Fibroblast of skin of abdomen (primary cell): Measurements from ENCODE around the gene NELL1.
"Not testable (repeated sequence)": the region's sequence is repeated elsewhere in the genome, so short reads cannot be mapped to it uniquely, and the experiment has no call there.

Experiments used
- DNase-seq: peaks from one replicate; pipeline ENCODE4 v3.0.0-alpha.2; 2013

NELL1 gene

DNA sequence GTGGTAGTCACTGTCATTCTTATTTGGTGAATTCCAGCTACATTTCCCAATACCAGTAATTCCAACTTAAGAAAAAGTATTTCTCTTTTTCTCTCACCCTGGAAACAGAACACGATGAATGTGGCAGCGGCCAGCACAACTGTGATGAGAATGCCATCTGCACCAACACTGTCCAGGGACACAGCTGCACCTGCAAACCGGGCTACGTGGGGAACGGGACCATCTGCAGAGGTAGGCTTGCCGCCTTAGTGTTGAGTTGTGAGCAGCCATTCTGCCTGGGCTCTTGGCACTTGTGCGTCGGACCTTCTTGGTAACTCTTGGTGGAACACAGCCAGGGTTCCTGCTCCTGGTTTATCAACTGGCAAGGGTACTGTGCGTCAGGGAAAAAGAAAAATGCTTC is 559.8 kb downstream of the NELL1 start:
- no peak for DNase-seq

DNA sequence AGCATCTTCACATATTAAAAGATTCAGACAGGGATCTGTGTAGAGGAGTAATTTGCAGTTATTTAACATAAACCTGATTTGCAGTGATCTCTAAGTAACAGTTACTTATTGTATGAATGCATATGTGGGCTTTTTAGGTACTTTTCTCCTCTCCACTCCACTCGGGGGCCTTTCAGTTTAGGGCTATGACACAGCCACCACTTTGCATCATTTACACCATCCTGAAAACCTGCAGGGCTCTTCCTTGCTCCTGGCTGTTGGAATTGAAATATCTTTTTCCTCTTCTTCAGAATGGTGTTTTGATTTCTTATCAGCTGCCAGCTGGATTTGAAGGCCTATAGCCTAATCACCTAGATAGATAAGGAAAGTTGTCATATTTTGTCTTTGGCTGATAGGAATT is 580.8 kb downstream of the NELL1 start:
- DNase-seq: no peak

DNA sequence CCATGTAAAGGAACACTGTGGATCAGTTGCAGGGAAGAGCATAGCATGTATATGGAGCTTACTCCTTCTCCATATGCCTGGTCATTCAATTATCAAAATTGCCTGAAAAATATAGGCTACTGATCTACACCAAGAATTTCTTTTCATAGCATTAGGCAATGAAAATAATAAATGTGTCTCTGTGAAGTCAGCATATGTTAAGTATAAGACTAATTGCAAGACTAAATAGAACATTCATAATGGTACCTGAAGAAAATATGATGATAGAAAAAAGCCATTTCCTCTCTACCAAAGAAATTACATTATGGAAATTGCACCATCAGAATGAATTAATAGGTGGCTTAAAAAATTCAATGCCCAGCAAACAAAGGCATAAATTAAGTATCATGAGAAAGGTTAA is 584.7 kb downstream of the NELL1 start:
- DNase-seq: no peak

DNA sequence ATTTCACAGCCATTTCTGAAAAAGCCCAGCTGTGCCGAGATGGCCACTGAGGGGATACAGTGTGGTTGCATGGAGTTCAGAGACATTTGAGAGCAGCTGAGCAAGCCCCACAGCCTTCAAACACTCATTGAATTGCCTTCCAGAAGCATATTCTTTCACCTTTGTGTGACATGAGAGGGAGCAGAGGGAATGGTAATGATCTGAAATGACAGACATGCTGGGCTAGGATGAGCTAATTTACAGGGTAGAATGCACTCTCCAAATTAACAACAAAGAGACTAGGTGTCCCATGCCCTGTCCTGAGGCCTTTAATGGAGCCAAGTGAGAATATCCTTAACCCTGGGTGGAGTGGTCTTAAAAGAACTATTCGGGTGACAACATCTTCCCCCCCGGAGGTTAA is 585.4 kb downstream of the NELL1 start:
- DNase-seq: no peak

DNA sequence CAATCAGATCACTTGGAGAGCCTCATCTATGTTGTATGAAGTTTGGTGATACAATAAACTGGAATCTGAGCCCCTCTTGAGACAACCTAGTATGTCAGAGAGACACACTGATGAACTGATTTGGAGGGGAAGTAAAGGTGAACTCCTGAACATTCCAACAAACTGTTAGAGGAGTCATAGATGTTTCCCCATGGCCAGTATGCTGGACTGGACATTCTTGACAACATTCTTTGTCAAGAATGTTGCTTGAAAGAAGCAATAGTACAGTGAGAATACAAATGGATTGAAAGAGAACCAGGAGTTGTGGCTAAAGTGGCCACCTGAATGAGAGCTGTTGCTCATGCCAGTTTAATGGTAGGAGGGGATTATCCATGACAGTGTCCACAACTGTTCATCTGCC is 588.1 kb downstream of the NELL1 start:
- DNase-seq: no peak

DNA sequence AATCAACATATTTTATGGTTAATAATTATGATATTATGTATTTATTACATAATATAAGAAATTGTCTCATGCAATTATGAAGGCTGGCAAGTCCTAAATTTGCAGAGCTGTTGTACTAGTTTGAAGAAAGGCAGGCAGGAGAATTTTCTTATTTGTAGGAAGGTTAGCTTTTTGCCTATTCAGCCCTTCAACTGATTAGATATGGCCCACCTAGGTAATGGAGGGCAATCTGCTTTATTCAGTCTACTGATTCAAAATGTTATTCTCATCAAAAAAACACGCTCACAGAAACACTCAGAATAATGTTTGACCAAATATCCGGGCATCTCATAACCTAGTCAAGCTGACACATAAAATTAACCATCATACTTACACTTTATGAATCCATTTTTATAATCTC is 589.0 kb downstream of the NELL1 start:
- DNase-seq: no peak

DNA sequence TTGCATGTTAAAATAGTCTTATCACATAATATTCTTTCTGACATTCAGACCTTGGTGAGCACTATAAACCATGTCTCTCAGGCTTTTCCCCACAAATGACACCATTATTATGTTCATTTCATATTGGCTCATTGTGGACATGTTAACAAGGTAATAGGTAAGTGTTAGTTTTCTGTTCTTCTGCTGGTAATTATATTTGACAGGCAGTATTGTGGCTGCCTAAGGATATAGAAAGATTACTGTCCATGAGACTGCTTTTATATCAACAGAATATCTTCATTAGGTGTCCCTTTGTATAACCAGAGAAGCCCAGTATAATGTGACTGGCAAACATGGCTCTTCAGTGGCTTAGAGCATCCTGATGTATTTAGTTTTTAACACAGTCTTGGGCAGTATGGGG is 590.7 kb downstream of the NELL1 start:
- no peak for DNase-seq

DNA sequence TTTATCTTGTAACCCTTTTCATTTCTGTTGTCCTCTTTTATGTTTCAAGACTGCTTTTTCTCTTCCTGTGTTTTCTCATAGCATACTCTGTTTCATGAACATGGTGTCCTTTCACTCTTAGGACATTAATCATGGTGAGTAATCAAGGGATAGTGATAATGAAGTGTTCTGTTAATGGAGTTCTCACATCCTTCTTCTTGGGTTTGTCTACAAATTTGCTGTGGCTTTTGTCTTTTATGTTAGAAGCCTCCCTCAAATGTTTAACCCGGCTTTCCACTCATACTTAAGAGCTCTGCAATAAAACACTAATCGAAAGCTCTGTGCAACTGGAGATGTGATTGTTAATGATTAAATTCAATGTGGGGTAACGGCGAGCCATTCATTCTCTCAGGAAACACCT is 593.6 kb downstream of the NELL1 start:
- DNase-seq: no peak

DNA sequence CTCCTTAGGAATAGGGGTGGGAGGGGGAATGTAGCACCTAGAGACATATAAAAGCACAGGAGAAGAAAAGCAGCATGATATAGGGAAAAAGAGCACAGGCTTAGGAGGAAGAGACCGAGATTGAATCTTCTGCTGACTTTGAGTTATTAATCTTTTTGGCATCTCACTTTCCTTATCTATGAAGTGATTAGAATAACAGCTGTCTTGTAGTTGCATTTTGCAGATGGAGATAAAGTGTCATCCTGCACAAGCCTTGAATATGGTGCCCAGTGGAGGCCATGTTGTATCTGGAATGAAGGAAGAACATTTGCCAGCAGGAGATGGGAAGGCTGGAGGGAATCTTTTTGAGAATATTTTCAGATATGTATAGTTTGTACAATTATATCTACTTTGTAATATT is 594.7 kb downstream of the NELL1 start:
- no peak for DNase-seq

DNA sequence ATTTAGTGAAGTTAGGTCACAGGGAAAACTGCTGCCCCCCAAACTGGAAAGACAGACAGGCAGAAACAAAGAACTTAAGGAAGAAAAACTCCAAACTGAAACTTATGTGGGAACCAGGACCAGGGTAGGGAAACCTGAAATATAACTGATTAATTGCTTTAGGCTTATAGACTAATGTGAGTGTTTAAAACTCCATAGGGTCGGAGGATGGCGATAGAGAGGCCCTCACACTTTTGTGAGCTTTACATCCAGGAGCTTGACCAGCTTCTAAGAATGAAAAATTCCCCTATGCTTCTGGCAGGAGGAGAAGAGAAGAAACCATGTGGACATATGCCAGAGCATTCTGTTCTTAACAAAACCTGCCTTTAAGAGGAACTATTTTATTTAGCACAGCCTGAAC is 598.6 kb downstream of the NELL1 start:
- DNase-seq: no peak

DNA sequence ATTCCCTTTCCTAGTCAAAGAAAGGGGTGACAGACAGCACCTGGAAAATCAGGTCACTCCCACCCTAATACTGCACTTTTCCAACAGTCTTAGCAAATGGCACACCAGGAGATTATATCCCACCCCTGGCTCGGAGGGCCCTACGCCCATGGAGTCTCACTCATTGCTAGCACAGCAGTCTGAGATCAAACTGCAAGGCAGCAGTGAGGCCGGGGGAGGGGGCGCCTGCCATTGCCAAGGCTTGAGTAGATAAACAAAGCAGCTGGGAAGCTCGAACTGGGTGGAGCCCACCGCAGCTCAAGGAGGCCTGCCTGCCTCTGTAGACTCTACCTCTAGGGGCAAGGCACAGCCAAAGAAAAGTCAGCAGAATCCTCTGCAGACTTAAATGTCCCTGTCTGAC is 602.8 kb downstream of the NELL1 start:
- not testable (repeated sequence) for DNase-seq

DNA sequence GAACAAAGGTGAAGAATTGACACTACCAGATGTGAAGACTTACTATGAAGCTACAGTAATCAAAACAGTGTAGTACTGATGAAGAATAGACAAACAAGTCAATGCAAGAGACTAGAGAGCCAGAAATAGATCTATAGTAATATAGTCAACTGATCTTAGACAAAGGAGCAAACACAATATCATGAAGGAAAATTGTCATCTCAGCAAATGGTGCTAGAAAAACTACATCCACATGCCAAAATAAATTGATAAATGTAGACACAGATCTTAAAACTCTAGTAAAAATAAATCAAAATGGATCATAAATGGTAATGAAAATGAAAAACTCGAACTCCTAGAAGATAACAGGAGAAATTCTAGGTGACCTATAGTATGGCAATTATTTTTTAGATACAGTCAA is 609.5 kb downstream of the NELL1 start:
- DNase-seq: no peak

DNA sequence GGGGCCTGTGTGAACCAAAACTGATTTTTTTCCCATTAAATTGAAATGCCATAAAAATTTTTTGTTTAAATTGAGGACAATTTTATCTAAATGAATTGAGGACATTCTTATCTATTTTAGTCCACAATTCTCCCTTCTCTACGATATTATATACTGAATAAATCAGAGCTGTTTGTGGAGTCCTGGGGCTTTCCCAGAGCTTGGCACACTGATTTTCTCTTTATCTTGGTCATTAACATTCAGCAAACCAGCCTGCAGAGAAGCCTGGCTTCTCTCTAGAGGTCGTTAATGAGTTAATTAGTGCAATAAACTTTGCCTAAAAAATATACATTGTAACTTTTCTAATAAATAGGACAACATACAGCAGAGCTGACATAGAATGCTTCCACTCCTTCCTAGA is 615.7 kb downstream of the NELL1 start:
- DNase-seq: no peak

DNA sequence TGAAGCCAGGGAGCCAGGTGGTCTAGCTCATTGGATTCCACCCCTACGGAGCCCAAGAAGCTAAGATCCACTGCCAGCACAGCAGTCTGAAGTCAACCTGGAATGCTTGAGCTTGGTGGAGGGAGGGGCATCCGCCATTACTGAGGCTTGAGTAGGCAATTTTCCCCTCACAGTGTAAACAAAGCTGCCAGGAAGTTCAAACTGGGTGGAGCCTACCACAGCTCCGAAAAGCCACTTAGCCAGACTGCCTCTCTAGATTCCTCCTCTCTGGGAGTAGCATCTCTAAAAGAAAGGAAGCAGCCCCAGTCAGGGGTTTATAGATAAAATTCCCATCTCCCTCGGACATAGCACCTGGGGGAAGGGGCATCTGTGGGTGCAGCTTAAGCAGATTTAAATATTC is 620.3 kb downstream of the NELL1 start:
- DNase-seq: no peak

DNA sequence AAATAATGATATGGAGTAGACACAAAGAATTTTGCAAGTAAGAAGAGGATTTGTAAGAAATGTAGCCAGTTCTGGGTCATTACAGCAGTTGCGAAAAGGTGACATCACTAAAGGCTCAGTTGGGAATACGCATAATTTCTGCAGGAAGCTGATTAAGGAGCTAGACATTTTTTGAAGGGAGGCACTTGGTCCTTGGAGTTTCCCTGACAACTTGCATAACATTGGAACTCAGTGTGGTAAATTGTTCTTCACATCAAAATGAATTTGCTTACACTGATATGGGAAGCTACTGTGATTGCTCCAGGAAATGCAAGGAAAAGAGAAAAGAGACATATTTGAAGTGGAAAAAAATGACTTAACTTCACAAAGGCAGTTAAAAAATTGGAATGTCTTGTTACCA is 626.1 kb downstream of the NELL1 start:
- no peak for DNase-seq

DNA sequence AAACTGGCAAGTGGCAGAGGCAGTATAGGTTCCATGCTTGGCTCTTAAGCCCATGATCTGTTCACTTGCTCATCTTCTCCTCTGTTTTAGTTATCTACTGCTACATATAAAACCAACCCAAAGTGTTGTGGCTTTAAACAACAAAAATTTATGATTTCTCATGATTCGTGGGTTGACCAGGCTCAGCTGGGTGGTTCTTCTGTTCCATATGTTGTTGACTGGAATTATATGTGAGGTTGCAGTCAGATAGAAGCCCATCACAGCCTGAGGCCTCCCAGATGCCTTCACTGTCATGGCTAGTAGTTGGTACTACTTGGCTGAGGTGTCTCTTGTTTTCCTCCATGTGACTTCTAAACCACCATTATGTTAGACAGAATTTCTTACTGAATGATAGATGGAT is 632.6 kb downstream of the NELL1 start:
- DNase-seq: no peak

DNA sequence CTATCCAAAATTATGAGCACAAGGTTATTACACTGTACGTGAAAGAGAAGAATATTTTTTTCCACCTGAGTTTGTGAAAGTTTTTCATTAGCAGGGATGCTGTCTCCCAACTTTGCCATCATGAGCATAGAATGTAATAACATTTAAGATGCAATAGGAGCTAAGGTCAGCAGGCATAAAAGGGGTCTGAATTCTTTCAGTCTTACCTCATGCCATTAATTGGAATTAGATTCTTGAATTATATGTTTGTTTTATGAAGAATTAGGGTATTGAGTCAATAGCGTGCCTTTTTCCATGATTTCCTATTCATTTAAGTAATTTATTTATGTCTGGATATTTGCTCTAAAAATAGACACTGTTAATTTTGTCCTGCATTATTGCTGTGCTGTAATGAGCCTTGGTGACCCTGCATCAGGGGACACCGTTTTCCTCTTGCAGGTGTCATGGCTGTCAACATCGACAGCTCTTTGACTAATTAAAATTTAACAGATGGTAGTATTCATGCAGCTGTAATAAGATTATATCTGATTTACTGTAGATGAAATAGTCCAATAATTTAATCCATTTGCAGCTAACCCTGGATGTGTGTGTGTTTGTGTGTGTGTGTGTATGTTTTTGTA is 637.5 kb downstream of the NELL1 start:
- DNase-seq: no peak

DNA sequence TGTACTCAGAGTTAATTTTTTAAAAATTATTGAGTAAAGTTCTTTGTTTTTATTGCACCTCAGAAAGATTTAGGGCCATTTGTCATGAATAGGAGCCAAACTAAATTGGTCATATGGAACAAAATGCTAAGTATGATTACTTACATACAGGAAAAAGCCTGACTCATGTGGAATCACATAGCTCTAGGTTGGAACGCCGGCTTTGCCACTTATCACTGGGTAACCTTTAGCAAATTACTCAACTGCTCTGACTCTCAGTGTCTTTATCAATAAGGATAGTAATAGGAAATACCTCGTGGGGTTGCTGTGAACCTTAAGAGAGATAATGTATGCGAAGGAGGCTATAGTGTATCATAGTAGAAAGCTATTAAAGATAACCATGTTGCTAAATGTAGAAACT is 638.5 kb downstream of the NELL1 start:
- DNase-seq: no peak

DNA sequence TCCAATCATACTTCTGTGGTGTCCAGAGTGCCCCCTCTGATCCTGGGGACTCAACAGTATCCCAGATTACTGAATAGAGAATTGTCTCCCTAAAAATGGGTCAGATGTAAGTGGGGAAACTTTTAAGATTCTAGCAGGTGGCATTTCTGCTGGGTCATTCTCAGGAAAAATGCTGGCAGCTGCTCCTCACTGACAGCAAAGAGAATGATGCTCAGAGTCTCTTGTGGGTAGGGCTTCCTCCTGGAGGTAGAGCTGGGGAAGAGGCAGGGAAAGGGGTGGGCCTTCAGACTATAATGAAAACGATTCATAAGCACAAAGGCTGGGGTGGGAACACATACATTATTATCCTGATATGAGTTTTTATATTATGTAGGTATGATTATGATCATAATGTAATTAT is 647.2 kb downstream of the NELL1 start:
- no peak for DNase-seq

DNA sequence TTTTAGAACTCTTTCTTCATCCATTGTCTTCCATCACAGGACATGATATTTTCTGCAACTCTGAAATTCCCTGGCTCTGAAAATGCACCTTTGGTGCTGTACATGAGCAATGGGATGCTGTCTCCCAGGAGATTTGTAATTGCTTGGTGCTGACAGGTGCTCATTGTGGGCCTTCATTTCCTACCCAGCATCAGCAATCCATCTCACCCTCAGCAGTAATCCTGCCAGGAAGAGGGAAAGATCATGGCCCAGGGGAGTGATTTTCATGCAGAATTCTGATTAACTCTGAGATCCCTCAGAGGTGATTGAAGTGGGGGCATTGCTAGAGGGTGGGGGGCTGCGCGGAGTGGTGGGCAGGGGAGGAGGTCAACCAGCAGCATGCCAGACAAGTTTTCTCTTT is 651.7 kb downstream of the NELL1 start:
- no peak for DNase-seq

DNA sequence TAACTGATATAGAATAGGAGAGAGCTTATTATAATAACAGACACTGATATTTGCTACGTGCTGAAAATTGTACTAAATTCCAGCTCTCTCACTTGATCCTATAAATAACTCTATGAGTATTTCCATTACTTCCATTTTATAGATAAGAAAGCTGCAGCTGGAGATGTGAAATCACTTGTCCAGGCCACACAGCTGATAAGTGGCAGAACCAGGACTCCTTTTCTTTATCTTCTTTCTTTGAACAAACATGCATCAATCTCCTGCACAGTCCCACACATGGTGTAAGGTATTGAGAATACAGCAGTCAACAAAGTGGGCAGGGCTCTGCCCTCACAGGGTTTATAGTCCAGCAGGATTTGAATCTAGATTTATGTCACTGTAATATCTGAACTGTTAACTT is 652.1 kb downstream of the NELL1 start:
- DNase-seq: no peak

DNA sequence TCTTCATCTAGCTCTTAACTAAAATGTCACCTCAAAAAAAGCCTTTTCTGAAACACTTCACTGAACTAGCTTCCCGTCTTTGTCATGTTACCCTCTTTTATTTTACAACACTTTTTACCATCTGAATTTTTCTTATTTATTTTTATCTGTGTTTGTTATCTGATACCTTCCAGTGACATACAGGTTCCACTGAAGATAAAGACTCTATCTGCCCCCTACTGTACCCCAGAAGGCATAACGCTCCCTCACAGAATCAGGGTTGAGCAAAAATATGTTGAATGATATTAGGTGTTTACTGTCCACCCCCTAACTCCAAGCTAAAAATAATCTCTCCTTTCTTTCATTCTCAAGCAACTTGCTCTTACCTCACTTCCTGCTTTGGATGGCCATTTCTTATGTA is 654.2 kb downstream of the NELL1 start:
- no peak for DNase-seq

DNA sequence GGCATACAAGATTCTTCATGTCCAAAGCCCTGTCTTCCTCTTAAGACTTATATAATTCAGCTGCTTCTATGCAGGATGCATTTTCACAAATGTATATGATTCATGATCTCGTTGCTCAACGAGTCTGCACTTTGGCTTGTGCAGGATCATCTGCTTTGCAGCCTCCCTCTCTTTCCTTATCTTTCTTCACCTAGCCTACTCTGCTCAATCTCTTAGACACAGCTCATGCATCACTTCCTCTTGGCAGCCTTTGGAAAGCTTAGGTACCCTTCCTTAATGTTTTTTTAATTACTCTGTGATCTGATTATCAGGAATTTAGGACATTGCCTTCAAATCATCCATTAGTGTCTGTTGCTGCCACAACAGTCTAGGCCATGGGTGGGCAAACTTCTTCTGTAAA is 673.8 kb downstream of the NELL1 start:
- no peak for DNase-seq

DNA sequence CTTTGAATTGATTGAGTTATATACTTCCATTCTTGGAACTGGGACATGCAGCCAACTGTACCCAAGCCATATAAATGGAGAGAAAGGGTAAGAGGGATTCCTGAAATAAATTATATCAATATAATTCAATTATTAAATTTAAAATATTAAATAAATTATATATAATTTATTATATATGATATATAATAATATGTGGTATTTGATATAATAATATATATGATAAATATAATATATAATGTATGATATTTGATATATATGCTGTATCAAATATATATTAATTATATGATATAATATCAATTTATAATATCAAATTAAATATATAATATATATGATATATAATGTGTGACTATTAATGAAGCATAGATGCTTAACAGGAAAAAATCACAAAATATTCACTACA is 677.0 kb downstream of the NELL1 start:
- DNase-seq: no peak

DNA sequence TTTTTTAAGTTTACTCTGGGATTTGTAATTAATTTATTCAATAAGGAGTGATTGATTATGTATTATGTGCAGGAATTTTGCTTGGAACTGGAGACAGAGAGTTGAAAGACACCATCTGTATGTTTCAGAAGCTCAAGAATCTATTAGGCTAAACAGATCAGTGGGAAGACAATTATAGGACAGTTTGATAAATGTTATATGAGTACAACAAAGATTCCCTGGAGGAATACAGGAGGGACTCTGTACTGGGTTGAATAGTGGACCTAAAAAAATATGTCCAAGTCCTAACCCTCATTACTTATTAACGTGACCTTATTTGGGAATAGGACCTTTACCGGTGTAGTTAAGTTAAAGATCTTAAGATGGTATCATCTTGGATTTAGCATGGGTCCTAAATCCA is 681.2 kb downstream of the NELL1 start:
- no peak for DNase-seq

DNA sequence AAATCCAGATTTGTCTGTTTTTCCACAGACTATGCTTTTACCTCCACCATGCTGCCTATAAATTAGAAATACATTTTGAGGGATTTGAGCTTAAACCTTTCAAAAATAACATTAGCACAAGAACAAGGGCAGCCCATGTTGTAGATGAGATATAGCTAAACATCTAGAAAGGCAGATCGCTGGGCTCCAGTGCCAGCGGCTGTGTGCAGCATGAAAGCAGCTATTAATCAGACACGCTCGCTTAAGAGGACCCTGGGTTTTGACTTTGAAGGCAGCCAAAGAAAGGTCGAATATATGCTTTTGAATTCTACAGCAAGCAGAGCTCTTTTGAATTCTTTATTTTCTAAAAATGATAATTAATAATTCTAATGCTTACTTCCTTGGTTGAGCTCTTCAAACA is 684.0 kb downstream of the NELL1 start:
- DNase-seq: no peak
